Neural progenitor cell (in vitro differentiated cells): ENCODE results near the gene ADAMTS12. TPM values are rescaled to one million over a fixed set of nuclear protein-coding genes. Genes with fewer than 3 reads are reported as not detected.

Experiments
- DNase-seq: peaks from one replicate; pipeline ENCODE4 v3.0.0-alpha.2; 2016; ENCODE audit warnings: low spot score
- H2AFZ ChIP-seq: fragments of 200-600 bp; sonication (generic); replicated peaks from 2 replicates; pipeline ENCODE4 v1.6.1; 2016; ENCODE audit warnings: antibody characterized with exemption
- H3F3A ChIP-seq: fragments of 200-600 bp; sonication (generic); 2 replicates; pipeline ENCODE4 v1.6.1; 2016; ENCODE audit warnings: antibody characterized with exemption, low read depth
- H3K27ac ChIP-seq: fragments of 200-600 bp; sonication (generic); 2 replicates; pipeline ENCODE4 v1.5.1; 2016; ENCODE audit warnings: mild to moderate bottlenecking
- H3K27me3 ChIP-seq: fragments of 200-600 bp; sonication (generic); 2 replicates; pipeline ENCODE4 v1.6.1; 2016; ENCODE audit warnings: mild to moderate bottlenecking, moderate library complexity
- H3K36me3 ChIP-seq: fragments of 200-600 bp; sonication (generic); 2 replicates; pipeline ENCODE4 v1.5.1; 2016
- H3K4me1 ChIP-seq: fragments of 200-600 bp; sonication (generic); 2 replicates; pipeline ENCODE4 v1.6.1; 2016; ENCODE audit warnings: mixed run types
- H3K4me2 ChIP-seq: fragments of 200-600 bp; sonication (generic); 2 replicates; pipeline ENCODE4 v1.6.1; 2016
- H3K4me3 ChIP-seq: fragments of 200-600 bp; sonication (generic); 2 replicates; pipeline ENCODE4 v1.5.1; 2016
- H3K79me2 ChIP-seq: fragments of 200-600 bp; sonication (generic); 2 replicates; pipeline ENCODE4 v1.6.1; 2016; ENCODE audit warnings: low read depth
- H3K9ac ChIP-seq: fragments of 200-600 bp; sonication (generic); 2 replicates; pipeline ENCODE4 v1.6.1; 2016
- H3K9me3 ChIP-seq: fragments of 200-600 bp; sonication (generic); 2 replicates; pipeline ENCODE4 v1.5.1; 2016; ENCODE audit warnings: low read depth
- H4K20me1 ChIP-seq: fragments of 200-600 bp; sonication (generic); 2 replicates; pipeline ENCODE4 v1.6.1; 2016; ENCODE audit warnings: low read depth
- H3K27ac Mint-ChIP-seq: 3 replicates; pipeline ENCODE4 v1.8.0; 2021; ENCODE audit warnings: mixed read lengths
- H3K27me3 Mint-ChIP-seq: 2 replicates; pipeline ENCODE4 v1.8.0; 2022; ENCODE audit warnings: low read depth, mild to moderate bottlenecking, inconsistent platforms, moderate library complexity, mixed read lengths; ENCODE audit not compliant: insufficient read depth
- H3K36me3 Mint-ChIP-seq: 3 replicates; pipeline ENCODE4 v1.8.0; 2021; ENCODE audit warnings: mixed read lengths
- H3K4me1 Mint-ChIP-seq: 3 replicates; pipeline ENCODE4 v1.8.0; 2021; ENCODE audit warnings: mixed read lengths
- H3K4me3 Mint-ChIP-seq: 3 replicates; pipeline ENCODE4 v1.8.0; 2021; ENCODE audit warnings: mild to moderate bottlenecking, moderate library complexity, mixed read lengths
- H3K9me3 Mint-ChIP-seq: 3 replicates; pipeline ENCODE4 v1.8.0; 2020; ENCODE audit warnings: mixed read lengths
- EZH2 ChIP-seq: fragments of 200-600 bp; sonication (generic); IDR thresholded peaks from 2 replicates; pipeline ENCODE4 v1.6.1; 2017; ENCODE audit warnings: antibody characterized with exemption, mild to moderate bottlenecking, moderate library complexity
- EZH2phosphoT487 ChIP-seq: fragments of 200-600 bp; sonication (generic); IDR thresholded peaks from 2 replicates; pipeline ENCODE4 v1.6.1; 2017; ENCODE audit warnings: antibody characterized with exemption
- total RNA-seq: library from RNA; depleted of rRNA; stranded (reverse); fragments of >200 nt; gene quantifications from 2 replicates; pipeline ENCODE4 v1.2.3, GENCODE V29; 2015; ENCODE audit warnings: low replicate concordance
- TF ChIP-seq, protein P1 (sequence below): fragments of 200-600 bp; sonication (generic); IDR thresholded peaks from 2 replicates; pipeline ENCODE4 v1.5.1; 2017; ENCODE audit warnings: antibody characterized with exemption, mild to moderate bottlenecking

The ADAMTS12 gene
- total RNA-seq, 1 donor from 2014 or later, result 15.6 TPM

DNA sequence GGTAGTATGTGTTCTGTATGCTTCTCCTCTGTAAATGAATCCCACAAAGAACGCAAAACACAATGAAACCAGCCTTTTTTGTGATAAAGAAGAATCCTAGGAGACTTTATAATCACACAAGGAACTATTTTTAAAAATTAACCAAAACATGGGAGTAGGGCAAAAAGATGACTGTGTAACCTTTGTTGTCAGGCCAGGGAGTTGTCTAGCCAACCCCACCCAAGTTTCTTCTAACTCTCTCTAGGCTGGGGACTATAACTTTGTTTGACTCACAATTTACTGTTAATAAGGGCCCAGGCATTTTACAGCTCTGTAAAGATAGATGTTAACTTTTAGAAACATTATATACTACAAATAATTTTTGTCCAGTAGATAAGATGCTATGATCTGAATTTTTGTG, 176.1 kb downstream of the ADAMTS12 start:
- H3K9ac ChIP-seq, result no peak overlapping the region
- no peaks in the 10 kb centered on the region for H3K4me1 ChIP-seq
- peaks cover 9% of the 10 kb centered on the region for H3K36me3 Mint-ChIP-seq
- no peaks in the 10 kb centered on the region for H3K9me3 ChIP-seq
- H3K27me3 ChIP-seq, result no peaks in the 10 kb centered on the region
- H3K4me3 ChIP-seq, result no peak overlapping the region
- no peak for DNase-seq
- no peak overlapping the region for H3K27ac Mint-ChIP-seq
- no peak overlapping the region for H3K4me3 Mint-ChIP-seq
- H3K27ac ChIP-seq, result no peak overlapping the region
- no peaks in the 10 kb centered on the region for H4K20me1 ChIP-seq
- H3F3A ChIP-seq, result no peaks in the 10 kb centered on the region
- peaks cover 2% of the 10 kb centered on the region for H3K4me1 Mint-ChIP-seq
- H3K9me3 Mint-ChIP-seq, result peaks cover 10% of the 10 kb centered on the region
- no peak overlapping the region for H3K4me2 ChIP-seq
- no peaks in the 10 kb centered on the region for H3K36me3 ChIP-seq
- TF ChIP-seq EZH2phosphoT487 (no peak), EZH2 (no peak)
- TF ChIP-seq, protein P1, sequence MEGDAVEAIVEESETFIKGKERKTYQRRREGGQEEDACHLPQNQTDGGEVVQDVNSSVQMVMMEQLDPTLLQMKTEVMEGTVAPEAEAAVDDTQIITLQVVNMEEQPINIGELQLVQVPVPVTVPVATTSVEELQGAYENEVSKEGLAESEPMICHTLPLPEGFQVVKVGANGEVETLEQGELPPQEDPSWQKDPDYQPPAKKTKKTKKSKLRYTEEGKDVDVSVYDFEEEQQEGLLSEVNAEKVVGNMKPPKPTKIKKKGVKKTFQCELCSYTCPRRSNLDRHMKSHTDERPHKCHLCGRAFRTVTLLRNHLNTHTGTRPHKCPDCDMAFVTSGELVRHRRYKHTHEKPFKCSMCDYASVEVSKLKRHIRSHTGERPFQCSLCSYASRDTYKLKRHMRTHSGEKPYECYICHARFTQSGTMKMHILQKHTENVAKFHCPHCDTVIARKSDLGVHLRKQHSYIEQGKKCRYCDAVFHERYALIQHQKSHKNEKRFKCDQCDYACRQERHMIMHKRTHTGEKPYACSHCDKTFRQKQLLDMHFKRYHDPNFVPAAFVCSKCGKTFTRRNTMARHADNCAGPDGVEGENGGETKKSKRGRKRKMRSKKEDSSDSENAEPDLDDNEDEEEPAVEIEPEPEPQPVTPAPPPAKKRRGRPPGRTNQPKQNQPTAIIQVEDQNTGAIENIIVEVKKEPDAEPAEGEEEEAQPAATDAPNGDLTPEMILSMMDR, result no peak
- H3K79me2 ChIP-seq, result no peaks in the 10 kb centered on the region
- no peaks in the 10 kb centered on the region for H3K27me3 Mint-ChIP-seq
- no peak overlapping the region for H2AFZ ChIP-seq

DNA sequence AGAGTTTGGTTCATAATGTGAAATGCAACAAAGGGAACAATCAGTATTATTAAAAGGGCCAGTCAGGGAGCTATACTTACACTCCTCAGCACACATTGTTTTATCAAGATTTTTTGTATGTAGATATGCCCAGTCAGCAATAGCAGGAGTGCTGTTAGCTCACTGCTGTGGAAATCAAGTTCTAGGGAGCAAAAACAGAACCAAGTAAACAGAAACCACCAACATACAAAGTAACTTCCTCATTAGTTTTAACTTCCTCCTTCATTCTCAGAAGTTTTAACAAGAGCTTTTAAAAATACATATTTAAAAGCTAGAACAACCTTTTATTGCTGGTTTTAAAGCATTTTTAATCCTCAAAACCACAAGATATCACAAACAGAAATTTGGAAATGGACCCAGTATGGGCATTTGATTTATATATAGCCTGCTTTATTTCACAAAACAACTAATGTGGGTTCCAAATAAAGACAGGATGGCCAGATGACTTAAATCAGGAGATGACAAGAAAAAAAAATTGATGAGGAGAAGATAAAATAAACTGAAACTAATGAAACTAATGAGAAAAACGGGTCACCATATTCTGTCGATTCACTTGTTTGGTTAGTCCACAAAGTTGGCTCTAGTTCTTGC, 178.5 kb downstream of the ADAMTS12 start:
- no peak overlapping the region for H3K4me3 ChIP-seq
- no peaks in the 10 kb centered on the region for H4K20me1 ChIP-seq
- H3K27ac Mint-ChIP-seq, result no peak overlapping the region
- TF ChIP-seq, protein P1, result no peak
- no peak for TF ChIP-seq EZH2
- no peak for TF ChIP-seq EZH2phosphoT487
- H3K9me3 Mint-ChIP-seq, result peaks cover 17% of the 10 kb centered on the region
- no peak overlapping the region for H2AFZ ChIP-seq
- H3K27me3 ChIP-seq, result no peaks in the 10 kb centered on the region
- no peak overlapping the region for H3K4me3 Mint-ChIP-seq
- H3F3A ChIP-seq, result no peaks in the 10 kb centered on the region
- H3K4me2 ChIP-seq, result no peak overlapping the region
- H3K9ac ChIP-seq, result no peak overlapping the region
- H3K36me3 Mint-ChIP-seq, result peaks cover 14% of the 10 kb centered on the region
- H3K27me3 Mint-ChIP-seq, result no peaks in the 10 kb centered on the region
- DNase-seq, result no peak
- H3K4me1 Mint-ChIP-seq, result peaks cover 2% of the 10 kb centered on the region
- H3K4me1 ChIP-seq, result no peaks in the 10 kb centered on the region
- no peaks in the 10 kb centered on the region for H3K79me2 ChIP-seq
- H3K27ac ChIP-seq, result no peak overlapping the region
- H3K9me3 ChIP-seq, result no peaks in the 10 kb centered on the region
- H3K36me3 ChIP-seq, result no peaks in the 10 kb centered on the region

DNA sequence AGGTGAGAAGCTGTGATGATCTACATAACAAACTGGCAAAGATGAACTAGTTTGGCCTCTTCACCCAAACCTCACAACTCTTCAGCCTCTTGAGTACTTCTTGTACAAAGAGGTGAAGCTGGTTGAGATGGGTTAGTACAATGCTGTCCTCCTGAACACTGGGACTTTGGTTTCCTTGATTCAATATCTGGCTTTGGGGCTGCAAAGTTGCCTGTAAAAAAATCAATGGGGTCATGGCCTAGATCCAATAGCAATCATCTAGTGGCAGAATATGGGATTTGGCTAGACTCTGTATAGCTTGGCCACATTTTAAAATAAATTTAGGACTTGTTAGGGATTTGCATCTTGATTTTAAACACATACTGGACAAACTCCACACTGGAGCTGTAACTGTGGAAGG, 179.1 kb downstream of the ADAMTS12 start:
- no peaks in the 10 kb centered on the region for H3K9me3 ChIP-seq
- no peaks in the 10 kb centered on the region for H3K79me2 ChIP-seq
- no peak overlapping the region for H3K9ac ChIP-seq
- no peaks in the 10 kb centered on the region for H3F3A ChIP-seq
- H3K36me3 ChIP-seq, result no peaks in the 10 kb centered on the region
- H3K4me1 Mint-ChIP-seq, result peaks cover 2% of the 10 kb centered on the region
- H3K27me3 Mint-ChIP-seq, result no peaks in the 10 kb centered on the region
- DNase-seq, result no peak
- no peaks in the 10 kb centered on the region for H4K20me1 ChIP-seq
- TF ChIP-seq EZH2, result no peak
- peaks cover 23% of the 10 kb centered on the region for H3K9me3 Mint-ChIP-seq
- peaks cover 15% of the 10 kb centered on the region for H3K36me3 Mint-ChIP-seq
- no peak overlapping the region for H3K27ac ChIP-seq
- no peak overlapping the region for H3K27ac Mint-ChIP-seq
- H3K4me2 ChIP-seq, result no peak overlapping the region
- H3K4me3 Mint-ChIP-seq, result no peak overlapping the region
- H2AFZ ChIP-seq, result no peak overlapping the region
- H3K27me3 ChIP-seq, result no peaks in the 10 kb centered on the region
- H3K4me3 ChIP-seq, result no peak overlapping the region
- H3K4me1 ChIP-seq, result no peaks in the 10 kb centered on the region

DNA sequence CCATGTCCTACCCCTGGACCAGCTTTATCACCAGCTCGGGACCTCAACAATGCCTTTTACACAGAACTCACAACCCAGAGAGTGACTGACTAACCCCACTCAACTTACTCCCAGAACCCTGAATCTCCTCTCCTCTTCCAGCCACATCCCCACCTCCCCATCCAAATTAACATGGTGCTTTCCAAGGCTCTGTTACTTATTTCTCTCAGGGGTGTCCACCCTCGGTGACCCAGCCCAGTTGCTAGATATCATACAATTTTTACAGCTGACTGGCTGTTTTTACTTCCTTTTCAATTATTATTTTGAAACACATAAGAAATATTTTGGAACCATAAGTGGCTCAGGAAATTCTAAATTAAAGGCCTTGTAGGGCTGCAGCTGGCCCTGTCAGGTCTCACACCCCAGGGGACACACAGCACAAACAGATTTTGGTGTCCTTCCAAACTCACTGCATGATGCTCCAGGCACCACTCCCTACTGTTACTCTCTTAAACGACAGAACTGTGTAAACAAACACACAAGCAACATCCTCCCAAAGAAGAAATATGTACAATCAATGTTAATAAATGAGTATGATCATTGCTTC, 180.6 kb downstream of the ADAMTS12 start:
- H3K4me1 ChIP-seq, result no peaks in the 10 kb centered on the region
- no peak overlapping the region for H2AFZ ChIP-seq
- Mint-ChIP-seq H3K36me3 (peaks cover 16% of the 10 kb centered on the region), H3K27me3 (no peaks in the 10 kb centered on the region), H3K4me1 (no peaks in the 10 kb centered on the region), H3K4me3 (no peak overlapping the region), H3K27ac (no peak overlapping the region), H3K9me3 (peaks cover 32% of the 10 kb centered on the region)
- H3F3A ChIP-seq, result no peaks in the 10 kb centered on the region
- H3K27me3 ChIP-seq, result no peaks in the 10 kb centered on the region
- H3K9me3 ChIP-seq, result no peaks in the 10 kb centered on the region
- no peak for TF ChIP-seq EZH2phosphoT487
- no peak for TF ChIP-seq EZH2
- TF ChIP-seq, protein P1, result no peak
- no peak overlapping the region for H3K4me3 ChIP-seq
- H3K27ac ChIP-seq, result no peak overlapping the region
- no peak for DNase-seq
- no peak overlapping the region for H3K4me2 ChIP-seq
- no peaks in the 10 kb centered on the region for H4K20me1 ChIP-seq
- H3K79me2 ChIP-seq, result no peaks in the 10 kb centered on the region
- no peaks in the 10 kb centered on the region for H3K36me3 ChIP-seq
- H3K9ac ChIP-seq, result no peak overlapping the region
